Vagina (tissue), 2 donors: ENCODE measurements around the gene GRM2.

ENCODE experiments used
- CTCF ChIP-seq, 3 experiments: fragments of 450-650 bp in 2 of 3; fragments of 200-600 bp in 1 of 3; sonication (generic) in 1 of 3; IDR thresholded peaks; one replicate each; pipeline ENCODE4 v1.5.1; 2017 to 2019; ENCODE audit warnings: antibody characterized with exemption in 3 of 3, mild to moderate bottlenecking in 2 of 3, moderate library complexity in 2 of 3
- POLR2A ChIP-seq, 2 donors: fragments of 450-650 bp; IDR thresholded peaks; one replicate each; pipeline ENCODE4 v1.6.1; 2017; ENCODE audit warnings: antibody characterized with exemption in 2 of 2, mild to moderate bottlenecking in 2 of 2, moderate library complexity in 2 of 2
- POLR2AphosphoS5 ChIP-seq, 2 donors: sonication (generic); formaldehyde crosslinking; IDR thresholded peaks; one replicate each; pipeline ENCODE4 v1.9.0; 2017; ENCODE audit warnings: antibody characterized with exemption in 2 of 2, mild to moderate bottlenecking in 2 of 2, low read depth in 1 of 2; ENCODE audit not compliant: insufficient read depth in 1 of 2

- TF ChIP-seq CTCF (IDR thresholded peaks at IDR 0.05) (no peak), POLR2AphosphoS5 (IDR thresholded peaks at IDR 0.05; ENCODE audit: insufficient read depth in 1 of 2, low read depth in 1 of 2) (no peak), POLR2A (IDR thresholded peaks at IDR 0.05) (no peak)
These were observed 15.8 kb upstream of the GRM2 start for GRCh38 chr3:51691021-51691420.
